LNCaP clone FGC (cell line): Measurements from ENCODE around the gene DEFB124.
"Not testable (repeated sequence)": the region's sequence is repeated elsewhere in the genome, so short reads cannot be mapped to it uniquely, and the experiment has no call there.

Source experiments
- DNase-seq: peaks from one replicate; pipeline ENCODE4 v3.0.0-alpha.2; 2011; ENCODE audit warnings: low read depth
- H3K4me3 ChIP-seq: 2 replicates; pipeline ENCODE4 v1.5.1; 2011; ENCODE audit warnings: mild to moderate bottlenecking, low read depth, low read length, control low read depth
- CTCF ChIP-seq: IDR thresholded peaks from 2 replicates; pipeline ENCODE4 v1.5.1; 2012; ENCODE audit warnings: mild to moderate bottlenecking; ENCODE audit not compliant: control insufficient read depth, insufficient read depth; ENCODE audit errors: extremely low read depth

Gene DEFB124

GRCh38 chr20:31515775-31516107, 40.8 kb upstream of the DEFB124 start:
- TF ChIP-seq CTCF: no peak
- H3K4me3 ChIP-seq: peak overlapping the region; percentile 69
- no peak for DNase-seq

- no peak for TF ChIP-seq CTCF
- H3K4me3 ChIP-seq: peak overlapping the region; percentile 69
- DNase-seq: no peak
These were observed 40.3 kb upstream of the DEFB124 start for GRCh38 chr20:31515072-31515774.

GRCh38 chr20:31514154-31515071, 39.5 kb upstream of the DEFB124 start, which contains the start of gene HM13:
Gene HM13, plus strand, starts transcription at chr20:31514442. Its CDS starts 110 bp downstream, at chr20:31514552.
- peak; percentile 78 for DNase-seq
- peak within 1 kb of the TSS; percentile 69 for H3K4me3 ChIP-seq
- TF ChIP-seq CTCF: peak; percentile 91

GRCh38 chr20:31508517-31509244, 33.8 kb upstream of the DEFB124 start:
- TF ChIP-seq CTCF: no peak
- H3K4me3 ChIP-seq: no peak overlapping the region
- DNase-seq: no peak

GRCh38 chr20:31505903-31506302, 31.0 kb upstream of the DEFB124 start:
- no peak for DNase-seq
- no peak overlapping the region for H3K4me3 ChIP-seq
- no peak for TF ChIP-seq CTCF

- peak; percentile 99 for TF ChIP-seq CTCF
- not testable (repeated sequence) for H3K4me3 ChIP-seq
- peak; percentile 49 for DNase-seq
These were observed 28.2 kb upstream of the DEFB124 start for GRCh38 chr20:31502884-31503673.
